GM23338 (cell line): ENCODE data around the gene TTC28.

ENCODE experiments used
- CREB1 ChIP-seq: fragments of 250-450 bp; sonication (Bioruptor Pico); IDR thresholded peaks from 2 replicates; pipeline ENCODE4 v1.5.0; 2020; ENCODE audit warnings: low read depth, mild to moderate bottlenecking, moderate library complexity
- CTCF ChIP-seq, 2 experiments: fragments of 200-600 bp in 1 of 2; sonication (generic) in 1 of 2; conservative IDR thresholded peaks; 2 replicates each; pipeline versions ENCODE4 v1.5.1 to v1.6.1; 2016 to 2017; ENCODE audit warnings: antibody characterized with exemption in 2 of 2, low read depth in 2 of 2, mild to moderate bottlenecking in 2 of 2, moderate library complexity in 1 of 2
- EZH2 ChIP-seq: fragments of 200-600 bp; sonication (generic); IDR thresholded peaks from one replicate; pipeline ENCODE4 v1.8.0; 2017; ENCODE audit warnings: antibody characterized with exemption, mild to moderate bottlenecking, low read depth; ENCODE audit not compliant: unreplicated experiment
- NANOG ChIP-seq: IDR thresholded peaks from 2 replicates; pipeline ENCODE4 v1.6.1; 2016; ENCODE audit warnings: antibody characterized with exemption, borderline replicate concordance
- POLR2AphosphoS5 ChIP-seq: IDR thresholded peaks from 2 replicates; pipeline ENCODE4 v1.6.1; 2016; ENCODE audit warnings: antibody characterized with exemption, low read depth
- STAT1 ChIP-seq: IDR thresholded peaks from one replicate; pipeline ENCODE4 v1.6.1; 2016; ENCODE audit warnings: antibody characterized with exemption; ENCODE audit not compliant: unreplicated experiment

- TF ChIP-seq CTCF (conservative IDR thresholded peaks at IDR 0.05; ENCODE audit: low read depth in 2 of 2) = no peak
- no peak for TF ChIP-seq STAT1
- no peak for TF ChIP-seq NANOG
- TF ChIP-seq CREB1 (CRISPR knock-in tag) = no peak
- no peak for TF ChIP-seq POLR2AphosphoS5
- no peak for TF ChIP-seq EZH2
These were observed 254.4 kb downstream of the TTC28 start for GRCh38 chr22:28425211-28425610.
